H1 (cell line): ENCODE measurements around the gene ZNF692. TPM values are rescaled to one million over a fixed set of nuclear protein-coding genes. Genes with fewer than 3 reads are reported as not detected.

Experiments
- ASH2L ChIP-seq: fragments of 200-600, 300-600 bp; sonication (generic); IDR thresholded peaks from one replicate; pipeline ENCODE4 v1.7.1; 2017; ENCODE audit warnings: low read length
- BCL11A ChIP-seq, 2 experiments: IDR thresholded peaks; one replicate each; pipeline ENCODE4 v1.6.1; 2011; ENCODE audit warnings: low read depth in 2 of 2, low read length in 2 of 2, mild to moderate bottlenecking in 2 of 2
- BRCA1 ChIP-seq: IDR thresholded peaks from 2 replicates; pipeline ENCODE4 v1.6.1; 2012; ENCODE audit warnings: low read depth, low read length, improper control_type of control experiment
- CBX5 ChIP-seq: fragments of 300-800, 300-1000 bp; sonication (generic); IDR thresholded peaks from 2 replicates; pipeline ENCODE4 v1.7.1; 2016; ENCODE audit warnings: antibody characterized with exemption, low read length, low read depth
- CHD1 ChIP-seq: IDR thresholded peaks from 2 replicates; pipeline ENCODE4 v1.6.1; 2012; ENCODE audit warnings: low read depth, low read length, improper control_type of control experiment
- CHD7 ChIP-seq: fragments of 300-600 bp; sonication (generic); IDR thresholded peaks from 2 replicates; pipeline ENCODE4 v1.7.1; 2012; ENCODE audit warnings: low read length, moderate library complexity, mild to moderate bottlenecking, inconsistent platforms; ENCODE audit not compliant: insufficient replicate concordance
- EP300 ChIP-seq, 2 experiments: IDR thresholded peaks; 1 replicate in 1 of 2; 2 replicates in 1 of 2; pipeline ENCODE4 v1.6.1; 2011 to 2012; ENCODE audit warnings: low read depth in 2 of 2, low read length in 2 of 2, mild to moderate bottlenecking in 2 of 2, borderline replicate concordance in 1 of 2, inconsistent platforms in 1 of 2, moderate library complexity in 1 of 2
- HDAC2 ChIP-seq, 2 experiments: fragments of 300-600 bp in 1 of 2; sonication (generic) in 1 of 2; IDR thresholded peaks; 2 replicates each; pipeline ENCODE4 v1.6.1; 2011 to 2012; ENCODE audit warnings: low read depth in 2 of 2, low read length in 2 of 2, mild to moderate bottlenecking in 2 of 2, moderate library complexity in 2 of 2, borderline replicate concordance in 1 of 2, inconsistent platforms in 1 of 2
- JUN ChIP-seq: IDR thresholded peaks from 2 replicates; pipeline ENCODE4 v1.6.1; 2011; ENCODE audit warnings: low read depth, mild to moderate bottlenecking, improper control_type of control experiment, low read length
- KDM4A ChIP-seq: IDR thresholded peaks from one replicate; pipeline ENCODE4 v1.7.1; 2012; ENCODE audit warnings: low read depth, mild to moderate bottlenecking, moderate library complexity, low read length, inconsistent platforms; ENCODE audit not compliant: severe bottlenecking
- NANOG ChIP-seq: IDR thresholded peaks from 2 replicates; pipeline ENCODE4 v1.6.1; 2011; ENCODE audit warnings: low read length, low read depth, mild to moderate bottlenecking, inconsistent platforms; ENCODE audit not compliant: insufficient read depth, poor library complexity, severe bottlenecking
- POLR2AphosphoS5 ChIP-seq: IDR thresholded peaks from 2 replicates; pipeline ENCODE4 v1.6.1; 2011; ENCODE audit warnings: low read depth, low read length
- polyA plus RNA-seq, 7 experiments: library from polyadenylated mRNA; depleted of rRNA in 3 of 7; stranded (reverse) in 5 of 7; unstranded in 2 of 7; fragments of >200 nt in 5 of 7; fragments of 200-250 nt in 2 of 7; gene quantifications; 1 replicate in 5 of 7; 2 replicates in 1 of 7; 4 replicates in 1 of 7; pipeline versions ENCODE4 v1.2.1 to v1.2.3, GENCODE V29; 2011 to 2013; ENCODE audit warnings: missing spikeins in 2 of 7, mixed read lengths in 2 of 7
- total RNA-seq: library from RNA; stranded (reverse); fragmentation: NEBNext Ultra II Directional; extraction: Animal tissue kit (Norgen Biotek cat#: 25700); gene quantifications from 2 replicates; pipeline ENCODE4 v1.2.1, GENCODE V29; 2021

Gene ZNF692
- total and polyA plus RNA-seq, 2 of the 8 experiments (the other 6 are each of a cell fraction or from before 2014, with no cell fraction given): 38.4 to 52.3 TPM

- TF ChIP-seq CHD7: no peak
- TF ChIP-seq ASH2L: no peak
- TF ChIP-seq NANOG: no peak
- no peak for TF ChIP-seq EP300 (IDR thresholded peaks at IDR 0.05; ENCODE audit: borderline replicate concordance in 1 of 2, low read depth in 2 of 2, low read length in 2 of 2)
- no peak for TF ChIP-seq CBX5
- TF ChIP-seq HDAC2 (IDR thresholded peaks at IDR 0.05; ENCODE audit: borderline replicate concordance in 1 of 2, low read depth in 2 of 2, low read length in 2 of 2): no peak
- TF ChIP-seq BCL11A (IDR thresholded peaks at IDR 0.05; ENCODE audit: low read depth in 2 of 2, low read length in 2 of 2): no peak
- no peak for TF ChIP-seq KDM4A
- TF ChIP-seq JUN: no peak
- no peak for TF ChIP-seq CHD1
- TF ChIP-seq POLR2AphosphoS5: no peak
- TF ChIP-seq BRCA1: no peak
- TF ChIP-seq, all 59 proteins: peak for 0
These were observed 9.2 kb downstream of the ZNF692 start (continued) for GRCh38 chr1:248849637-248850036.
